Measurements from ENCODE around the gene ASB3.
A peak's percentile ranks its signal among the peaks of the same experiment; 100 is the strongest.
"Not testable (repeated sequence)": the region's sequence is repeated elsewhere in the genome, so short reads cannot be mapped to it uniquely, and the experiment has no call there.

ASB3 gene

GRCh38 chr2:53740170-53740569, 46.6 kb downstream of the ASB3 start:
- DNase-seq (ENCODE audit: low read depth, low spot score) = peak; percentile 9

- no peak for DNase-seq (ENCODE audit: low read depth, low spot score)
Measured at GRCh38 chr2:53739032-53739431, 47.7 kb downstream of the ASB3 start.

DNA sequence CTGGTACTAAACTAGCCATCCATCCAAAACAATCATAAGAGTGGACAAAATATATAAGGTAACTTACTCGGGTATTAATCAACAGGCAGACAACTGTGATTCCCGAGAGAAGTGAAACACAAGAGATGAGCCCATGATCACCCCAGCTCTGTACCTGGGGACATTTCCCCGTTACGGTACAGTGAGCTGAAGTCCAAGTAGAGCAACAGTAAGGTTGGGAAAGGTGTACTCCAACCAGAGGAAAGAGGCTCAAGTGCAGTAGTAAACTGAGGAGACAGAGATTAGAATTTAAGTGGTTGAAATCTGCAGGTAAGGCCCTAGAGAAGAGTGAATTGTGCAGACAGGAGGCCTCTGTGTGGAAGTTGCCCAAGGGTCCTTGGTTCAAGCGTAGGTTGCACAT, 49.7 kb downstream of the ASB3 start:
- no peak for DNase-seq (ENCODE audit: low read depth, low spot score)

DNA sequence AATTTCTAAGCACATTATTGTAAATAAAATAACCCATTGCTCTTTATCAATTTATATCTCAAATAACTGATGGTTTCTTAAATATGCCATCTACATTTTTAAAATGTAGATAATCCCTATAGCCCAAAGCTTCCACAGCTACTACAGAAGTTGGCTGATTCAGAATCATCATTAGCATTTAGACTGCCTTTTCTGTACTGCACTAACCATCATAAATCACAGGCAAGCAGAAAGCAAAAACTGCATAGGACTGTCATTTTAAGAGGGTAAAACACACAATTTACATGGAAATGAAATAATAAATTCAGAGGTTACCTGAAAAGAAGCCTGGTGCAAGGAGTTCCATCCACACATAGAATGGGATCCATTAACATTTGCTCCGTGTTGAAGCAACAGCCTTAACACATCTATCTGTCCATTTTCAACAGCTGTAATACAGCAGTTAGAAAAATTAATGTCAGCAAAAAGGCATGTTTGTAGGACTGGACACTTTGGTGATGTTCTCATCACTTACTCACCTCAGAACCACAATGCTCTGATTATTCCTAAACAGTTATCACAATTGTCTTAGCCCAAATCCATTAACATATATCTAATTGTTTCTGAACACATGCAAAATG, 57.5 kb downstream of the ASB3 start:
- DNase-seq (ENCODE audit: low read depth, low spot score) = no peak

DNA sequence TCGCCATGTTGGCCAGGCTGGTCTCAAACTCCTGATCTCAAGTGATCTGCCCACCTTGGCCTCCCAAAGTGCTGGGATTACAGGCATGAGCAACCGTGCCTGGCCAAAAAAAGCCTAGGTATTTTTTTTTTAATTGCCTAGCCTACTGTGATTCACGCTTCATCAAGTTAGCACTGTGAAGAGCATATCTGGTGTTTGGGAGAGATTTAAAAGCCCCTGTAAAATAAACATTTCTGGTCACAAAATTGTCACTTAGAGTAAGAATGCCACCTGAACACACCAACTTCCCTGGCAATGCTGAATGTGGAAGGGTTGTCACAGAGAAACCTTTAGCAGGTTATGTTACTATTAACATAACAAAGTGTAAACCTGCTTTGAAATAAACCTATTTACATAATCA, 58.8 kb downstream of the ASB3 start:
- no peak for DNase-seq (ENCODE audit: low read depth, low spot score)

GRCh38 chr2:53725662-53726061, 61.1 kb downstream of the ASB3 start:
- no peak for DNase-seq (ENCODE audit: low read depth, low spot score)

DNA sequence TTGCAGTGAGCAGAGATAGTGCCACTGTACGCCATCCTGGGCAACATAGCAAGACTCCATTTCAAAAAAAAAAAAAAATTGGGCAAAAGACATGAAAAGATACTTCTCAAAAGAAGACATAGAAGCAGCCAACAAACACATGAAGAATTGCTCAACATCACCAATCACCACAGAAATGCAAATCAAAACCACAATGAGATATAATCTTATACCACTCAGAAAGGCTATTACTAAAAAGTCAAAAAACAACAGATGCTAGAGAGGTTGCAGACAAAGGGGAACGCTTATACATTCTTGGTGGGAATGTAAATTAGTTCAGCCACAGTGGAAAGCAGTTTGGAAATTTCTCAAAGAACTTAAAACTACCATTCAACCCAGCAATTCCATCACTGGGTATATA, 62.2 kb downstream of the ASB3 start:
- no peak for DNase-seq (ENCODE audit: low read depth, low spot score)

DNA sequence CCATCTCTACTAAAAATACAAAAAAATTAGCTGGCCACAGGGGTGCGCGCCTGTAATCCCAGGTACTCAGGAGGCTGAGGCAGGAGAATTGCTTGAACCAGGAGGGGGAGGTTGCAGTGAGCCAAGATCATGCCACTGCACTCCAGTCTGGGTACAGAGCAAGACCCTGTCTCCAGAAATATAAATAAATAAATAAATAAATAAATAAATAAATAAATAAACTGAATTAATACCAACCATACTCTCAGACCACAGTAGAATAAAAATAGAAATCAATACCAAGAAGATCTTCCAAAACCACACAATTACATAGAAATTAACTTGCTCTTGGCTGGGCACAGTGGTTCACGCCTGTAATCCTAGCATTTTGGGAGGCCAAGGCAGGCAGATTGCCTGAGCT, 65.8 kb downstream of the ASB3 start:
- DNase-seq (ENCODE audit: low read depth, low spot score) = not testable (repeated sequence)

DNA sequence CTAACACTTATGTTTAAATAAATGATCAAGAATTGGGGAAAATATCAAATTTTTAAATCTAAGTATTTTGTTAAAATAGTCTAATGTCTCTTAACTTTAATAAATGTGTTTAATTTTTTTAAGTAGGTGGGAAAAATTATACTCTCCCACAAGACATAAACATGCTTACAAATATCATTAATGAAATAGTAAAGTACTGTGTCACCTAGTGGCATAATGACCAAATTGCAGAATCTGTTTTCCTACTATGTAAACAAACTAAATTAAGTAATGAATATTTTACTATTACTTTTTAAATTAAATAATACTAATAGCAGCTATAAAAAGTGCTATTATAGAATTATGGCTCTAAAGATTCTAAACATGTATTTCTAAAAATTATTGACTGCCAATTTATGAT, 71.2 kb downstream of the ASB3 start:
- DNase-seq (ENCODE audit: low read depth, low spot score) = no peak

GRCh38 chr2:53711271-53711780, 75.4 kb downstream of the ASB3 start:
- no peak for DNase-seq (ENCODE audit: low read depth, low spot score)

DNA sequence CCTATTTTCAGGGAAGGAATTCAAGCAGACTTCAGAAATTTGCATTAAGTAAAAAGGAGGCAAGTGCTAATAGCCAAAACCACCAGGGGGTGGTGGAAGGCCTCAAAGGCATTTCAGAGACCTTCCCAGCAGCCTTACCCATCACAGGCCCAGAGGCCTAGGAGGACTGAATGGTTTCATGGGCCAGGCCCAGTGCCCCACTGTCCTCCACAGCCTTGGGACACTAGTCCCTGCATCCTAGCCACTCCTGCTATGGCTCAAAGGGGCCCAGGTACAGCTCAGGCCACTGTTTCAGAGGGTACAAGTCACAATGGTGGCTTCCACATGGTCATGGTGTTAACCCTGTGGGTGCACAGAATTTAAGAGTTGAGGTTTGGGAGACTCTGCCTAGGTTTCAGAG, 77.8 kb downstream of the ASB3 start:
- DNase-seq (ENCODE audit: low read depth, low spot score) = no peak

GRCh38 chr2:53701221-53701620, 85.5 kb downstream of the ASB3 start:
- DNase-seq (ENCODE audit: low read depth, low spot score) = no peak

DNA sequence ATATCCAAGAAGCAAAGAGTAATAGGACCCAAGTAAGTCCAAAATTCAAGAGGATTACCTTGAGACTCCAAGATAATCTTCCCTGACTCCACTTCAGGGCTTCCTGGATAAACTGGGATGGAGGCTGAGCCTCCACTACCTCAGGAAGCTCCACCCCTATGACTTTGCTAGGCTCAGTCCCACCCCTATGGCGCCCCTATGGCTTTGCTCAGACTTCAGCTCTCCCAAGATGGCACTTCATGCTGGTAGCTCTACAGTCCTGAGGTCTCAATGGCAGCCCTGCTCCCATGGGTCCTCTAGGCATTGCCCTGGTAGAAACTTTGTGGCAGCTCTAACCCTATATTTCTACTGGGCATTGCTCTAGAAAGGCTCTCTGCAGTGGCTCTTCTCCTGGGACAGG, 89.1 kb downstream of the ASB3 start:
- DNase-seq (ENCODE audit: low read depth, low spot score) = no peak

DNA sequence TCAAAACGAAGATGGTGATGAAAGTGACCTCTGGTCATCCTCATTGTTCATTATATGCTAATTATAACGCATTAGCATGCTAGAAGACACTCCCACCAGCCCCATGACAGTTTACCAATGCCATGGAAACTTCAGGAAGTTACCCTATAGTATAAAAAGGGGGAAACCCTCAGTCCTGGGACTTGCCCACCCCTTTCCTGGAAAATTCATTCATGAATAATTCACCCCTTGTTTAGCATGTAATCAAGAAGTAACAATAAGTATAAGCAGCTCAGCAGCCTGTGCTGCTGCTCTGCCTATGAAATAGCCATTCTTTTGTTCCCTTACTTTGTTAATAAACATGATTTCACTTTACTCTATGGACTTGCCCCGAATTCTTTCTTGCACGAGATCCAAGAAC, 89.7 kb downstream of the ASB3 start:
- DNase-seq (ENCODE audit: low read depth, low spot score) = no peak

GRCh38 chr2:53695575-53695974, 91.2 kb downstream of the ASB3 start:
- DNase-seq (ENCODE audit: low read depth, low spot score) = no peak

DNA sequence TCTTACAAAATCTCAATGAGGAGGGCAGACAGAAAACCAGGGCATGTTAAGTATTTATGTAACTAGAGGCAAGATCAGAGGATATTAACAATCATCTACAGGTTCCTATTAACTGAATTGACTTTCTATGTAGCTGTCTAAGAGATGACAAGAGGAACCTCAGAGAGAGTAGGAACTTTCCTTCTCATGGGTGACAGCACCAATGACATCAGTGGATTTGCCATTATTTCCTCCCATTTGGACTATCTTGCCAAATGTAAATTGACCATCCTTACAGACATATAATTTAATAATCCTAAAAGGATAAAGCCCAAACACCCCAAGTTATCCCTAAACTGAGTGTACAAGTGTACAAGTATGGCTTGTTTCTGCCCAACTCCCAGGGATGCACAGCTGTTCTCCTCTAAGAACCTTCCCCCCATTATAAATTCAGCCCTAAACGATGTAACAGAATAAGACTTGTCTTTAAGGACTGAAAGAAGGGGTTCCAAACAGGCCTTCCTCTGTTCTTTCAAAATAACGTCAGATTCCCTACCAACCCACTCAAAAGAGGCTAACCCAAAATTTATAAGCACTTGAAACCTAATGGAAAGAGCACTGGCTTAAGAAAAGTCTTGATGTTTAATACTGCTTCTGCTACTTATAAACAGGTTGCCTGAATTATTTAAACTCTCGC, 92.5 kb downstream of the ASB3 start:
- no peak for DNase-seq (ENCODE audit: low read depth, low spot score)

DNA sequence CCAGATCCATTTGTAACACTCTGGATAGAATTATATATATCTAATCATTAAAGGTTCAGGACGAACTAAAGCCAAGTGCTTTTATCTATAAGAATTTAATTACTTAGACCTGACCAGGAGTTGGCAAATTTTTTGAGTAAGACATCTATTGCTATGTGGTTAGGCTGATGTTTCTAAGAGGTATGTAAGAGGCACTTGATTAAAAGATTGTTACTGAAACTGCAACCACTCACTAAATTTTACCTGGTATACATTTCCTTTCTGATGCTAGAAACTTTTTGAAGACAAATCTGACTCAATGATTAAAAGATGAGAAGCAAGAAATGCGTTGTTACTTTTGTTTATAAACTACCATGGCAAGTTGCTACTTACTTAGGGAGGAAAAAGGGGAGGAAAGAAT, 95.9 kb downstream of the ASB3 start:
- no peak for DNase-seq (ENCODE audit: low read depth, low spot score)

GRCh38 chr2:53672881-53673522, 113.8 kb downstream of the ASB3 start:
- no peak for DNase-seq (ENCODE audit: low read depth, low spot score)

DNA sequence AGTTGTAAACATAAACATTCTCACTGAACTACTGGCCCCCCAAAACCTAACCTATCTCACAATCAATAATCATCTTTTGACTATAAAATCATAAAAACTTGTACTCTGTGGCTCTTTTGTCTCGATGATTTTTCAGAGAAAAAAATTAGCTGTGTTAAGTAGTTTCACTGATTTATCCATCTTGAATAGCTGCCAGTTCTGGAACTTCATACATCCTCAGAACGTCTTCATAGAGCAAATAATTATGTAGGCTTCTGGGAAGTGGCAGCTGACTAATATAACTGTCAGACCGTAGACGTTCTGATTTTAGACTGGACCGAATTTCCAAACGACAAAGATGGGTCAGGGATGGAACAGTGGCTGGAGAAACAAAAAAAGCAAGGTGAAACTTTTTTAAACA, 116.4 kb downstream of the ASB3 start:
- no peak for DNase-seq (ENCODE audit: low read depth, low spot score)

- no peak for DNase-seq (ENCODE audit: low read depth, low spot score)
Measured at GRCh38 chr2:53668624-53669026, 118.1 kb downstream of the ASB3 start.

GRCh38 chr2:53667130-53667529, 119.6 kb downstream of the ASB3 start:
- not testable (repeated sequence) for DNase-seq (ENCODE audit: low read depth, low spot score)

DNA sequence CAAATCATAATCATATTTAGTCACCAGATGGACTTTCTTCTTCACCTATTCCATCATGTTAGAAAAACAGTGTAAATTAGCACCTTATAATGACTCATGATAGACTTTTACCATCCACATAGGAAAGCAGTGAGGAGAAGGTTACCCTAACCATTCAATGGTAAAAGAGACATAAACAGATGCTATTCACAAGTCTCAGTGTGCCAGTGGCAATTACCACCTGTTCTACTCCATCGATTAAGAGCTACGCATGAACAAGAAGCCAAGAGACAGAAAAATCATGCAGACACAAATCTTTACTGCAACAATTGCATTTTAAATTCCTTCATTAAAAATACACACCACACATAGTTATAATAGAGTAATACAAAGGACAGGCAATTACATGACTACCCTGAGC, 125.9 kb downstream of the ASB3 start:
- DNase-seq (ENCODE audit: low read depth, low spot score) = no peak

GRCh38 chr2:53658474-53658873, 128.3 kb downstream of the ASB3 start:
- DNase-seq (ENCODE audit: low read depth, low spot score) = not testable (repeated sequence)

Measured in smooth muscle cell of the brain vasculature (primary cell).